DMS53 (cell line): ENCODE measurements around the gene HLA-G.
"Not testable (repeated sequence)": the region's sequence is repeated elsewhere in the genome, so short reads cannot be mapped to it uniquely, and the experiment has no call there.

Experiments used
- DNase-seq: peaks from one replicate; lab custom pipeline; 2025; lab: John Stamatoyannopoulos, UW

The HLA-G gene

DNA sequence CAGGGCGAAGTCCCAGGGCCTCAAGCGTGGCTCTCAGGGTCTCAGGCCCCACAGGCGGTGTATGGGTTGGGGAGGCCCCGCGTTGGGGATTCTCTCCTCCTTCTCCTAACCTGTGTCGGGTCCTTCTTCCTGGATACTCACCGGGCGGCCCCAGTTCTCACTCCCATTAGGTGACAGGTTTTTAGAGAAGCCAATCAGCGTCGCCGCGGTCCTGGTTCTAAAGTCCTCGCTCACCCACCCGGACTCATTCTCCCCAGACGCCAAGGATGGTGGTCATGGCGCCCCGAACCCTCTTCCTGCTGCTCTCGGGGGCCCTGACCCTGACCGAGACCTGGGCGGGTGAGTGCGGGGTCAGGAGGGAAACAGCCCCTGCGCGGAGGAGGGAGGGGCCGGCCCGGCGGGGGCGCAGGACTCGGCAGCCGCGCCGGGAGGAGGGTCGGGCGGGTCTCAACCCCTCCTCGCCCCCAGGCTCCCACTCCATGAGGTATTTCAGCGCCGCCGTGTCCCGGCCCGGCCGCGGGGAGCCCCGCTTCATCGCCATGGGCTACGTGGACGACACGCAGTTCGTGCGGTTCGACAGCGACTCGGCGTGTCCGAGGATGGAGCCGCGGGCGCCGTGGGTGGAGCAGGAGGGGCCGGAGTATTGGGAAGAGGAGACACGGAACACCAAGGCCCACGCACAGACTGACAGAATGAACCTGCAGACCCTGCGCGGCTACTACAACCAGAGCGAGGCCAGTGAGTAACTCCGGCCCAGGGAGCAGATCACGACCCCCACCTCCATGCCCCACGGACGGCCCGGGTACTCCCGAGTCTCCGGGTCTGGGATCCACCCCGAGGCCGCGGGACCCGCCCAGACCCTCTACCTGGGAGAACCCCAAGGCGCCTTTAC is at the start of gene HLA-G:
TSS of gene HLA-G (plus strand) at position 247 of the 892 bp plus-strand sequence. CDS start at position 267, 20 bp downstream.
- DNase-seq, result no peak

DNA sequence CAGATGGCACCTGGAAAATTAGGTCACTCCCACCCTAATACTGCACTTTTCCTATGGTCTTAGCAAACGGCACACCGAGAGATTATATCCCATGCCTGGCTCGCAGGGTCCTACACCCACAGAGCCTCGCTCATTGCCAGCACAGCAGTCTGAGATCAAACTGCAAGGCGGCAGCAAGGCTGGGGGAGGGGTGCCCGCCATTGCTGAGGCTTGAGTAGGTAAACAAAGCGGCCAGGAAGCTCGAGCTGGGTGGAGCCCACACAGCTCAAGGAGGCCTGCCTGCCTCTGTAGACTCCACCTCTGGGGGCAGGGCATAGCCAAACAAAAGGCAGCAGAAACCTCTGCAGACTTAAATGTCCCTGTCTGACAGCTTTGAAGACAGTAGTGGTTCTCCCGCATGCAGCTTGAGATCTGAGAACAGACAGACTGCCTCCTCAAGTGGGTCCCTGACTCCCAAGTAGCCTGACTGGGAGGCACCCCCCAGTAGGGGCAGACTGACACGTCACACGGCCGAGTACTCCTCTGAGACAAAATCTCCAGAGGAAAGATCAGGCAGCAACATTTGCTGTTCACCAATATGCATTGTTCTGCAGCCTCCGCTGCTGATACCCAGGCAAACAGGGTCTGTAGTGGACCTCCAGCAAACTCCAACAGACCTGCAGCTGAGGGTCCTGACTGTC is 47.5 kb upstream of the HLA-G start:
- DNase-seq, result not testable (repeated sequence)

DNA sequence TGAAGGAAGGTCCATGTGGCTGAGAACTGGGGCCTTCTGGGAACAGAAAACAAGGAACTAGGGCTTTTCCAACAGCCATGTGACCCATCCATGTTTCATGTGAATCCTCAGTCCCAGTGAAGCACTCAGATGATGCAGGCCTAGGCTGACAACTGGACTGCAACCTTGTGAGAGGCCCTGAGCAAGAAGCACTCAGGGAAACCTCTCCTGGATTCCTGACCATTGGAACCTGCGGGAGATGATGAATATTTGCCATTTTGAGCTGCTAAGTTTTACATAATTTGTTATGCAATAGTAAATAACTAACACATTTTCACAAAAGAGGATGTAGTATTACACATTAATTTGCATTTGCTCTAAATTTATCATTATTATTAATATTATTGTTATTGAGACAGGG is 38.4 kb upstream of the HLA-G start:
- DNase-seq, result no peak

DNA sequence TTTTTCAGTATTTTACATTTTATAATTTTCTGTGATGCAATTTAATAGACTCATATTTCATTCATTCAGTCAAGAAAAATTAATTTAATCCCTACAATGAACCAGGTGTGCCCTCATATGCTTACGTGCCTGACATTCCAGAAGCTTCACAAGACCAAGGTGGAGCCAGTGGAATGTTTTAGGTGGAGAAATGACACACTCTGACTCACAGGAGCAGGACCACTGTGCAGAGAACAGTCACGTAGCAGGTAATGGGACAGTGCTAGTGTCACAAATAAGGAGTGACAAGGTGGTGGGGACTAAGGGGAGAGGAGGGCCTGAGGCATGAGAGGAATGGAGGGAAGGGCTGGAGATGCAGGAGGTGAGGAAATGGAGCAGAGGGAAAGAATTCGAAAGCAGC is 37.0 kb upstream of the HLA-G start:
- no peak for DNase-seq

DNA sequence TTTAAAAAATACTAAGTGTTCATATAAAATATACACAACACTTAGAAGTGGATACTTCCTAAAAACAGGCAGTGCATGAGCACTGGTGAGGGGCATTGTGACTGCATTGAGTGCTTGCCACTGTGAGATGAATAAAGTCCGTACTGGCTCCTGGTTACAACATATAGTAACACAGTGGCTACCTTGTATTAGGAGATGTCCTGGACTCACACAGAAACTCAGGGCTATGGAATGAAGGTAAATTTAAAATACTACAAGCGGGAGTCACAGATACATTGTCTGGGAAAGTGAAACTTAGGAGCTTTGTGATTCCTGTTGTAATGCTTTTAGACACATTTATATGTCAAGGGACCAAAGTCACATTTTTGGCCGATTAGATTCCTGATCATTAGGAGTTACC is 36.5 kb upstream of the HLA-G start:
- no peak for DNase-seq

DNA sequence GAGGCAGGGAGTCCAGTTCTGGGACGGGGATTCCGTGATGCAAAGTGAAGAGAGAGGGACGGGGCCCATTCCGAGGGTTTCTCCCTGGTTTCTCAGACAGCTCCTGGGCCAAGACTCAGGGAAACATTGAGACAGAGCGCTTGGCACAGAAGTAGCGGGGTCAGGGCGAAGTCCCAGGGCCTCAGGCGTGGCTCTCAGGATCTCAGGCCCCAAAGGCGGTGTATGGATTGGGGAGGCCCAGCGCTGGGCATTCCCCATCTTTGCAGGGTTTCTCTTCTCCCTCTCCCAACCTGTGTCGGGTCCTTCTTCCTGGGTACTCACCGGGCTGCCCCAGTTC is 35.9 kb upstream of the HLA-G start:
- DNase-seq, result no peak

DNA sequence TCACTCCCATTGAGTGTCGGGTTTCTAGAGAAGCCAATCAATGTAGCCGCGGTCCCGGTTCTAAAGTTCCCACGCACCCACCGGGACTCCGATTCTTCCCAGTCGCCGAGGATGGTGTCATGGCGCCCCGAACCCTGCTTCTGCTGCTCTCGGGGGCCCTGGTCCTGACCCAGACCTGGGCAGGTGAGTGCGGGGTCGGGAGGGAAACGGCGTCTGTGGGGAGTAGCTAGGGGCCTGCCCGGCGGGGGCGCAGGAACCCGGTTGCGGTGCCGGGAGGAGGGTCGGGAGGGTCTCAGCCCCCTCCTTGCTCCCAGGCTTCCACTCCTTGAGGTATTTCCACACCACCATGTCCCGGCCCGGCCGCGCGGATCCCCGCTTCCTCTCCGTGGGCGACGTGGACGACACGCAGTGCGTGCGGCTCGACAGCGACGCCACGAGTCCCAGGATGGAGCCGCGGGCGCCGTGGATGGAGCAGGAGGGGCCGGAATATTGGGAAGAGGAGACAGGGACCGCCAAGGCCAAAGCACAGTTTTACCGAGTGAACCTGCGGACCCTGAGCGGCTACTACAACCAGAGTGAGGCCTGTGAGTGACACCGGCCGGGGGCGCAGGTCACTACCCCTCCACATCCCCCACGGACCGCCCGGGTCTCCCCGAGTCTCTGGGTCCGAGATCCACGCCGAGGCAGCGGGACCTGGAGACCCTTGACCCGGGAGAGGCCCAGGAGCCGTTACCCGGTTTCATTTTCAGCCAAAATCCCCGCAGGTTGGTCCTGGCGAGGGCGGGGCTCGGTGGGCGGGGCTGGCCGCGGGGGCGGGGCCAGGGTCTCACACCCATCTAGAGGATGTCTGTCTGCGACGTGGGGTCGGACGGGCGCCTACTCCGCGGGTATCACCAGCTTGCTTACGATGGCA is 35.2 kb upstream of the HLA-G start:
- peak; percentile 56 for DNase-seq

DNA sequence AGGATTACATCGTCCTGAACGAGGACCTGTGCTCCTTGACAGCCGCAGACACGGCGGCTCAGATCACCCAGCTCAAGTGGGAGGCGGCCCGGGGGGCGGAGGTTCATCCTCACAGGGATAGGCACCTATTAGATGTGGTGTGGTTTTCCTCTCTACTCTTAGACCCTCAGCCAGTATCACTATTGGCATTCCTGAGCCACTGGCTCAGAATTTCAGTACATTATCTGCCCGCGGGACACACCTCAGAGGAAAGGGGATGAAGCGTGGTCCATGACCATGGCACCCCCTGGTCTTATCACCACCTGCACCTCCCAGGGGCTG is 34.6 kb upstream of the HLA-G start:
- no peak for DNase-seq

DNA sequence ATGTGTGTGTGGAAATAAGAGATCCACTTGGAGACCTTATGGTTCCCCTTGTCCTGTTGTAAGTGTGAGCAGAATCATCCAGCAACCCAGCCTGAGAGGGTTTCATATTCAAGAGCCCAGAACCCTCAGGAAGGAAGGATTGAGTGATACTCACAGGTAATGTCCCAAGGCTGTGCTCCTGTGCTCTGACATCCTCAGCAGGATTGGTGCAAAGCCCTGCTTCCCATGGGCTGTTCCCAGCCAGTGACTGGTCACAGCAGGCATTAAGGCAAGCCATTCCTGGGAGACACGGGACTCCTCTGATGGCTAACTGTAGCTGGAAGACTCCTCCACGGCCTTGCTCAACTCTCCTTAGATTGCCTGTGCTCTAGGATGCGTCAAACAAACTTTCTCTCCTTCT is 33.8 kb upstream of the HLA-G start:
- no peak for DNase-seq

DNA sequence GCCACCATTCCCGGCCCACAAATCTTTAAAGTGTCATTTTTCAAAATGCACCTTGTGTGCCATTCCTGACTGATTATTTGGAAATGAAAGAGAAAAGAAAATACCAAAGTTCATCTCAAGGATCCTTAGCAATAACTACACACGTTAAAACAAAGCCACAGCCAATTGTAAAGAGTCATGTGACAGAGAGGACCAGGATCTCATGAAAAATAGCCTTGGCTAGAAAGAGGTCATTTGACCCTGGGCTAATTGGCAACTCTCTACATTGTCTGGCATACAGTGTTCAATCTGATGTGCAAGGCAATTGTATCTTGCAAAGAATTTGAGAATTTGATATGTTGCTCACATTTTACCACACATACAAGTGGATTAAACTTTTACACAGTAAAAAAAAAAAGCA is 31.6 kb upstream of the HLA-G start:
- no peak for DNase-seq

DNA sequence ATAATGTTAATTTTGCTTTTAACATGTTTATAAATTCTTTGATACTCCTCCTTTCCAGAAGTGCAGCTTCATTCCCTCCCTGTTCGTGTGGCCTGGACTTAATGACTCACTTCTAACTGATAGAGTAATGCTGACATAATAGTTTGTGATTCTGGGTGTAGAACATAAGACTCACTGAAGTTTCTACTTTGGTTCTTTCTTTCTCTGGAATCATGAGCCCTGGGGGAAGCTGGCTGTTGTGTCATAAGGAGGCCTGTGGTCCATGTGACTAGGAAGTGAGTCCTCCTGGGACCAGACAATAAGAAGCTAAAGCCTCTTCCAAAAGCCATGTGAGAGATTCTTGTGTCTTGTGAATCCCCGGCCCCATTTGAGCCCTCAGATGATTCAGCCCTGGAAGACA is 30.5 kb upstream of the HLA-G start:
- DNase-seq, result no peak

DNA sequence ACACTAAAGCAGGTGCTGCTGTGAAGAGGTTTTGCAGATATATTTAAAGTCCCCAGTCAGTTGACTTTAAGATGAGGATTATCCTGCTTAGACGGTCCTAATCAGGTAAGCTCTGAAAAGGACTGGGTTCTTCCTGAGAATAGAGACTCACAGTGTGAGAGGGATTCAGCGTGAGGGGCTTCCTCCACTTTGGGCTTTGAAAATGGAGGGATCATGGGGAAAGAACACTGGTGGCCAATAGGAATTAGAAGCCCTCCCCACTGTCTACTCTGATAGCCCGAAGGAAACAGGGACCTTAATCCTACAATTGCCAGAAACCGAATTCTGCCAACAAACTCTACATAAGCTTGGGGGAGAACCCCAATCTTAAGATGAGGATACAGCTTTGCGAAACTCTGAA is 29.7 kb upstream of the HLA-G start:
- no peak for DNase-seq

DNA sequence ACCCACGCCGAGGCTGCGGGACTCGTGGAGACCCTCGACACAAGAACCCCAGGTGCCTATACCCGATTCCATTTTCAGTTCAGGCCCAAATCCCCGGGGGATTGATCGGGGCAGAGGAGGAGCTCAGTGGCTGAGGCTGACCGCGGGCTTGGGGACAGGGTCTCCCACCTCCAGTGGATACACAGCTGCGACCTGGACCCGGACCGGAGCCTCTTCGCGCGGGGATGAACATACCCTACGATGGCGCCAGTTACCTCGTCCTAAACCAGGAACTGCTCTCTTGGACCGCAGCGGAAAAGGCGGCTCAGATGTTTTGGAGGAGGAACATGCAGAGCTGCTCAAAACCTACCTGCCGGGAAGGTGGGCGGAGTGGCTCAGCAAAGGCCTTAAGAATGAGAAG is 27.4 kb upstream of the HLA-G start:
- no peak for DNase-seq

DNA sequence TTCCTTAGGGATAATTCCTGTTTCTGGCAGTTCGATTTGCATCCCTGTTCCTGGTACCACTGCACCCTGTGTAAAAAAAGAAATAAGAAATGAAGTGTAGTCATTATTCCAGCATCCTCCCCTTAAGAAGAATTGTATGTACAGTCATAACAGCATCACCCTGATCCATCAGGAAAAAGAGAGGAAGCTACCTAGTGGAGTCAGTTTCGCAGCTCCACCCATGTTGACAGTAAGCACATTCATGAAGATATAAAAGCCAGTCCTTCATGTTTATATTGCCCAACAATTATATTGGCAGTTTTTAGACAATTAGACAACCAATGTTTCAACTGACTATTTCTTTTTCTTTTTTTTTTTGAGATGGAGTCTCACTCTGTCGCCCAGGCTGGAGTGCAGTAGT is 21.2 kb upstream of the HLA-G start:
- no peak for DNase-seq

DNA sequence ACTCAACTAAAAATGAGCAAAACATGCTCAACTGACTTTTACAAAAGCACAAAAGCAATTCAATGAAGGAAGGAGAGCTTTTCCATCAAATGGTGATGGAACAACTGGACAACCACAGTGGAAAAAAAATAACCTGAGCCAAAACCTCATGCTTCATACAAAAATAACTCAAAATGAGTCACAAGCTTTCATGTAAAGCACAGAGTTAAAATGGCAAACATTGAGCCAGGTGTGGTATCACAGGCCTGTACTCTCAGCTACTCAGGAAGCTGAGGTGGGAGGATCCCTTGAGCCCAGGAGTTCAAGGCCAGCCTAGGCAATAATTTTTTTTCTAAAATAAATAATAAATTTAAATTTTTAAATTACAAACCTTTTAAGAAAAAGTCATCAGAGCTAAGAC is 18.4 kb upstream of the HLA-G start:
- DNase-seq, result peak; percentile 23

DNA sequence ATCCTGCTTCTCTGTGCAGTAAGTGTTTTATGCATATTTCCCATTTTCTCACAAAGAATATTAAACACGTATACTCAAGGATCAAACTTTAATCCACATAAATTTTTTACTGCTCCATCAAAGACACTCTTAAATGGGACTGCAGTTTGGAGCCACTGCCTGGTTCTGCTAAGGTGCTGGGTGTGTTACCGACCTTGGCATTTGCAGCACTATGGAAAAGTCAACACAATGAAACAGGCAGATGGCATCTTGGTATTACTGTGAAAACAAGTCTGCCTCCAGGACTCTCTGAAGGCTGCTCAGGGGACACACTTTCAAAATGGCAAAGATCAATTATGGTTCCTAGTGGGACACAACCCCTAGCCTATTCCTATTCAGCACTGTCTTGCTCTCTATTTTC is 17.3 kb upstream of the HLA-G start:
- DNase-seq, result no peak

DNA sequence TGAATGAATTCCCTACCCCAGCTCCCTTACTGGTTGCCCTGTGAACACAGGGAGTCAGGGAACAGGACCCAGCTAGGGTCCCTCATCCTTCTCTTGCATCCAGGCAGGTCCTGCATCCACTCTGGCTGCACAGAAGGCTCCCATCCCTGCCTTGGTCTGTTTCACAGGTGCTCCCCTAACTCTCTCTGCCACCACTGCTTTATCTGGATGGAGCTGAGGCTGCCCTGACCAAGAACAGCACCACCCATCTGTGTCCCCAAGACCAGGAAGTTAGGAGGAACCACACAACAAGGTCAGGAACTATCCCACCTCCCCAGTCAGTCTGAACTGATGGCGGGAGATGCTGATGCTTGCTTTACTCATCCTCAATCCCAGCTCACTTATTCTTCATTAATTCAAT is 16.2 kb upstream of the HLA-G start:
- no peak for DNase-seq

DNA sequence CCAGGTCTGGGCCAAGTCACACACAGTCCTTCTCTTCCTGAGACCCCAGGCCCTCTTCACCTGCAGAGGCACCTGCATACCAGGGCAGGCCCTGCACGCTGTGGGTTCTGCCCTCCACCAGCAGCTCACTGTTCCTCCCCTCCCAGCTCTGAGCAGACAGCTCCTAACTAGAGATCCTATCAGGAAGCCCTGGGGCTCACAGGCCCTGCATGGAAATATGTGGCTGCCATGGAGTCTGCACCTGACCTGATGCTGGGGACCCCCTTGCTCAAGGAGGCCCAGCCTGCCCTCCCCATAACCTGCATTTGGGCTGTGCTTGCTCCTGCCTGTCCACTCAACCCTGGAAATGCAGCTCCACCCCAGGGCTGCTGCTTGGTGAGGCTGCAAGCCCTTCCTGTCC is 14.6 kb upstream of the HLA-G start:
- DNase-seq, result no peak

DNA sequence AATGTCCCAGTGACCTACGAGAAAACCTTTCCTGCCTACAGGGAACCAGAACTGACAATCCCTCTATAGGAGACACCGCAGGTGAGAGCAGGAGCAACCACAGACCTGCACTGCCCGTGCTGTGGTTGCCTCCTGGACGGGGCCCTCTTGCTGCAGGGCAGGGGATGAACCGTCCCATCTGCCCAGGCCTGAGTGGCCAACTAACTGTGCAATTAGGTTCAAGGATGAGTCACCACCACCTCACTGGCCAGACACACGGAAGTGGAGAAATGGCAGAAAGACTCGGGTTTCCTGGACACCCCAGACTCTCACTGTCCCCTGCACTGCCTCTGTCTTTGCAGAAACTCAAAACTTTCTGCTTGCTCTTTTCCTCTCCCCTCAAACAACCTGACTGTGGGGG is 13.8 kb upstream of the HLA-G start:
- DNase-seq, result peak; percentile 87

DNA sequence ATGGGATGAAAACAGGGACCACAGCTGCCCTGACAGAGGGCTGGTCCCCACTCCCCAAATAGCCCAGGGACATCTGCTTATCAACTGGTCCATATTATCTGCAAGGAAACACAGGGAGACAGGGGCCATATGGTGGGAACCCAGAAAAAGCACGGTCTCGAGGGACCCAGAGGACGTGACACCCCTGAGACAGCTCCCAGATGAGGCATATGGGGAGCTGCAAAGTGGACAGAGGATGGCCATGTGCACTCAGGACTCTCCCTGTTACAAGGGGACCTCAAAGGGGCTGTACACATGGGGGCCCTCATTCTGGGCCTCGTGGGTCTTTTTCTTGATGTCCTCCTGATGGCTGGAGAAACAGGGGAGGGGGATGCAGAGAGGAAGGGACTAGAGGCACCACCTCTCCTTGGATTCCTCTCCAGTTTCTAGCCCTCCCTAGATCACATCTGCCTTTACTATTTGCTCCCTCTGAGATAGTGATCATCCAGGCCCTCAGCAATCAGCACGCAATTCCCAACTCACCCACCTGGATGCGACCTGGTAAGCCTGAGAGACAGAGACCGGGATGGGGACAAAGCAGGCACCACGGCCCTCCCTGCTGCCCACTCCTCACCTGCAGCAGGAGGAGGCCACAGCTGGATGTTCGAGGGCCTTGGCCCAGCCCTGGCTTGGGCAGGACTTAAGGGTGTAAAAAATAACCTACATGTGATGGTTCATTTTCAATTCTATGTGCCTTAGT is 13.1 kb upstream of the HLA-G start:
- no peak for DNase-seq

DNA sequence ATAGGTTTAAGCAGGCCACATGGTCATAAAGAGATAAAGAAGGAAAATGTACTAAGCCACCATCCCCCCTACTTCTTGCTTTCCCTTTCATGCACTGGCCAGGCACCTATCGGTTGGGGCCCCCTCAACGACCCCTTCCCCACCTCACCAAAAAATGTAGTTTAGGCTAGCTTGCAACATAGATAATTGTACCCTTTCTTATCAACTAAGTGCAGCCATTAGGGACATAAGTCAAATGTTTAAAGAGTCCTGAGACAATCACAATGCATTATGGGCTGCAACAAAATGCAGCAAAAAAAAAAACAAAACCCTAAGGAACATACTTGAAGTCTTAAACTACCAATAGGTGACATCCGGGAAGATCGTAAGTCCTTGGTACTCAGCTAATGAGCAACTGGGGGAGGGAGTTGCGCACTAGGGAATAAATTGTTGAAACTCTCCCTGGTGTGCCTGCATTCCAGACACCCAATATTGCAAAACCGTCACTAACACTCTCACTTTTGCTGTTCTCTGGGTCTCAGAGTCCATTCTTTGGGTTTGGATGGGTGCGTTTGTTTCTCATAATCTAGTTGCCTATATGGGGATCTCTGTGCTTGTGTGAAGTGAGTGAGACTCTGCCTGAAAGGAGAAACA is 12.4 kb upstream of the HLA-G start:
- no peak for DNase-seq

DNA sequence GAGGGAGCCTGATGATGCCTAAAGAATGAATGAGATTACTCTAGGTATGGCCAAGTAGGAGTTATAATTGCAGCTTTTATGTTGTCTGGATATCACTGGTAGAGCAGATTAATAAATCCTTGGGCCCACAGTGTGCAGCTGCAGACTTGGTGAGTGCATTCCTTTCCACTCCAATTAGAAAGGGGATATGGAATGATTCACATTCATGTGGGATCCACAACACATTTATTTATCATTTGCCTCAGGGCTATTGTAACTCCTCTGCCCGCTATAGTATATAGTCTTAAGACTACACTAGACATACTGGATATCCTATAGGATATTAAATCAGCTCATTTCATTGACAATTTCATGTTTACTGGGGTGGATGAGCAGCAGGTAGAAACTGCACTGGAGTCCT is 11.6 kb upstream of the HLA-G start:
- no peak for DNase-seq
